Astrocyte (in vitro differentiated cells and primary cell): ENCODE data around the gene HOPX. TPM values are rescaled to one million over a fixed set of nuclear protein-coding genes. Genes with fewer than 3 reads are reported as not detected.

Experiments used
- DNase-seq: peaks from one replicate; pipeline ENCODE4 v3.0.0-alpha.2; 2010; ENCODE audit warnings: low read depth
- FAIRE-seq: peaks from 2 replicates; lab custom pipeline; 2011; peaks lifted over from hg19 to GRCh38; lab: Jason Lieb, UNC
- H2AFZ ChIP-seq: 2 replicates; pipeline ENCODE4 v1.6.0; 2012; ENCODE audit warnings: low read depth, low read length, inconsistent platforms
- H3K27ac ChIP-seq: 2 replicates; pipeline ENCODE4 v1.5.1; 2011; ENCODE audit warnings: low read depth, low read length, inconsistent platforms
- H3K27me3 ChIP-seq: 2 replicates; pipeline ENCODE4 v1.6.0; 2011; ENCODE audit warnings: low read length, inconsistent platforms; ENCODE audit not compliant: insufficient read depth
- H3K36me3 ChIP-seq: 2 replicates; pipeline ENCODE4 v1.5.1; 2011; ENCODE audit warnings: low read length, inconsistent platforms; ENCODE audit not compliant: insufficient read depth
- H3K4me1 ChIP-seq: 2 replicates; pipeline ENCODE4 v1.5.1; 2011; ENCODE audit warnings: low read length, inconsistent platforms; ENCODE audit not compliant: insufficient read depth
- H3K4me2 ChIP-seq: 2 replicates; pipeline ENCODE4 v1.6.0; 2012; ENCODE audit warnings: low read length, inconsistent platforms
- H3K4me3 ChIP-seq: 2 replicates; pipeline ENCODE4 v1.5.1; 2011; ENCODE audit warnings: low read depth, mild to moderate bottlenecking, low read length, inconsistent platforms; ENCODE audit not compliant: insufficient read depth
- H3K79me2 ChIP-seq: 2 replicates; pipeline ENCODE4 v1.6.0; 2012; ENCODE audit warnings: mild to moderate bottlenecking, low read length, inconsistent platforms; ENCODE audit not compliant: insufficient read depth
- H3K9ac ChIP-seq: 2 replicates; pipeline ENCODE4 v1.6.0; 2012; ENCODE audit warnings: mild to moderate bottlenecking, low read length, inconsistent platforms
- H3K9me3 ChIP-seq: 2 replicates; pipeline ENCODE4 v1.5.1; 2012; ENCODE audit warnings: low read depth, mild to moderate bottlenecking, low read length, inconsistent platforms; ENCODE audit not compliant: insufficient read depth
- H4K20me1 ChIP-seq: 2 replicates; pipeline ENCODE4 v1.6.0; 2012; ENCODE audit warnings: low read length, inconsistent platforms; ENCODE audit not compliant: insufficient read depth
- H3K27ac Mint-ChIP-seq: one replicate; pipeline ENCODE4 v1.8.0; 2021; ENCODE audit warnings: mild to moderate bottlenecking, mixed read lengths; ENCODE audit not compliant: unreplicated experiment
- H3K27me3 Mint-ChIP-seq: one replicate; pipeline ENCODE4 v1.8.0; 2021; ENCODE audit warnings: low read depth, mixed read lengths; ENCODE audit not compliant: unreplicated experiment
- H3K36me3 Mint-ChIP-seq: one replicate; pipeline ENCODE4 v1.8.0; 2021; ENCODE audit warnings: low read depth, mixed read lengths; ENCODE audit not compliant: unreplicated experiment
- H3K4me1 Mint-ChIP-seq: one replicate; pipeline ENCODE4 v1.8.0; 2021; ENCODE audit warnings: low read depth, mixed read lengths; ENCODE audit not compliant: unreplicated experiment
- H3K4me3 Mint-ChIP-seq: one replicate; pipeline ENCODE4 v1.8.0; 2021; ENCODE audit warnings: mild to moderate bottlenecking, moderate library complexity, mixed read lengths; ENCODE audit not compliant: unreplicated experiment
- H3K9me3 Mint-ChIP-seq: one replicate; pipeline ENCODE4 v1.8.0; 2021; ENCODE audit warnings: mild to moderate bottlenecking, mixed read lengths; ENCODE audit not compliant: unreplicated experiment
- EZH2 ChIP-seq: IDR thresholded peaks from 2 replicates; pipeline ENCODE4 v1.6.1; 2012; ENCODE audit warnings: mild to moderate bottlenecking, low read length, inconsistent platforms; ENCODE audit not compliant: insufficient read depth
- total RNA-seq: library from RNA; stranded (reverse); gene quantifications from 2 replicates; pipeline ENCODE4 v1.2.1, GENCODE V29; 2021
- TF ChIP-seq, protein P1 (sequence below): IDR thresholded peaks from 2 replicates; pipeline ENCODE4 v1.5.1; 2011; ENCODE audit warnings: low read depth, mild to moderate bottlenecking, inconsistent platforms, low read length, moderate library complexity; ENCODE audit not compliant: insufficient read depth

The HOPX gene
- total RNA-seq, 1 donor from 2014 or later = 1.7 TPM

DNA sequence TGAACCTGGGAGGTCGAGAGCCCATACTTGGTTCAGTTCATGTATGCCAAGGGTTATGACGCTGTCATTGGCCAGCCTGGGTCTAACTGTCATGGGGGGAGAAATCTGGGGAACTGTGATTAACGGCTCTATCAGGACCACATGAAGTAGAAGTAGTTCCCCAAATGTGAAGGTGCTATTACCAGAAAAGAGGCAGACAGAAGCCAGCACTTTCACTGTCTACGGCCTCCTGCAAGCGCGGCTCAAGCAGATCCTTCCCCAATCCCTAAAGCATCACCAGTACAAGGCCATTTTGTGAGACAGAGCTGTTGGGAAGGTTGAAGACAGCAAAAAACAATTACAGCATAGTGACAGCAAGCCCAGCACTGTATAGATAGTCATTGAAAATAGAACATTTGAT, 37.5 kb downstream of the HOPX start:
- H3K27ac Mint-ChIP-seq = no peak overlapping the region
- no peak overlapping the region for H3K4me2 ChIP-seq
- no peak for FAIRE-seq

DNA sequence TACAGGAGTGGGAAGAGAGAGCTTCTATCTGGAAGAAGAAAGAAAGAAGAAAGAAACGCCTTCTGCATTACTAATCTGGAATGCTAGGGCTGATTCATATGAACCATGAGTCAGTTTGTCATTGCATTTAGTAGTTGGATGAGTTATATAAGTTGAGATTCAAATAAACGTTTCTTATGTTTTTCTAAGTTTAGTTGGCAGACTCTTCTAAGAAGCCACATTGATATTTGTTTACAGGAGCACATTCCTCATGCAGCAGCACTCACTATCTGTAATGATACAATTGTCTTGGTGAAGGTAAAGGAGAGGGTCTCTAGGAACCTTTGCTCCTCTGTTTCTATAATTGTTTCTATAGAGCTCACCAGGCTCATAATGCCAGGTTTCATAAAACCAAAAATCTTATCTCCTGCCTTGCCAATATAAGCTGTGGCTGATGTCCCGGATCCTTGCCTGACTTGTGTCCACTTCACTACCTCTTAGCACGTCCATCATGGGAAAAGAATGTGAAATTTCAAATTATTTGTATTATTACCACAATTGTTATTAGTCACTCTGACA, 39.5 kb downstream of the HOPX start:
- peaks cover 16% of the 10 kb centered on the region for H3K4me1 ChIP-seq
- H3K36me3 ChIP-seq = no peaks in the 10 kb centered on the region
- no peaks in the 10 kb centered on the region for H4K20me1 ChIP-seq
- Mint-ChIP-seq H3K4me3 (peak overlapping the region; percentile 52), H3K9me3 (peaks cover 2% of the 10 kb centered on the region), H3K27ac (peak overlapping the region; percentile 95), H3K36me3 (no peaks in the 10 kb centered on the region), H3K4me1 (peaks cover 15% of the 10 kb centered on the region), H3K27me3 (no peaks in the 10 kb centered on the region)
- peak; percentile 91 for FAIRE-seq
- no peaks in the 10 kb centered on the region for H3K79me2 ChIP-seq
- no peaks in the 10 kb centered on the region for H3K9me3 ChIP-seq
- peak; percentile 94 for DNase-seq
- peak overlapping the region; percentile 91 for H3K27ac ChIP-seq
- TF ChIP-seq, protein P1, sequence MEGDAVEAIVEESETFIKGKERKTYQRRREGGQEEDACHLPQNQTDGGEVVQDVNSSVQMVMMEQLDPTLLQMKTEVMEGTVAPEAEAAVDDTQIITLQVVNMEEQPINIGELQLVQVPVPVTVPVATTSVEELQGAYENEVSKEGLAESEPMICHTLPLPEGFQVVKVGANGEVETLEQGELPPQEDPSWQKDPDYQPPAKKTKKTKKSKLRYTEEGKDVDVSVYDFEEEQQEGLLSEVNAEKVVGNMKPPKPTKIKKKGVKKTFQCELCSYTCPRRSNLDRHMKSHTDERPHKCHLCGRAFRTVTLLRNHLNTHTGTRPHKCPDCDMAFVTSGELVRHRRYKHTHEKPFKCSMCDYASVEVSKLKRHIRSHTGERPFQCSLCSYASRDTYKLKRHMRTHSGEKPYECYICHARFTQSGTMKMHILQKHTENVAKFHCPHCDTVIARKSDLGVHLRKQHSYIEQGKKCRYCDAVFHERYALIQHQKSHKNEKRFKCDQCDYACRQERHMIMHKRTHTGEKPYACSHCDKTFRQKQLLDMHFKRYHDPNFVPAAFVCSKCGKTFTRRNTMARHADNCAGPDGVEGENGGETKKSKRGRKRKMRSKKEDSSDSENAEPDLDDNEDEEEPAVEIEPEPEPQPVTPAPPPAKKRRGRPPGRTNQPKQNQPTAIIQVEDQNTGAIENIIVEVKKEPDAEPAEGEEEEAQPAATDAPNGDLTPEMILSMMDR = peak; percentile 15
- TF ChIP-seq EZH2 = no peak
- no peak overlapping the region for H3K4me3 ChIP-seq
- peak overlapping the region; percentile 74 for H3K4me2 ChIP-seq
- H3K27me3 ChIP-seq = no peaks in the 10 kb centered on the region
- H2AFZ ChIP-seq = no peak overlapping the region
- H3K9ac ChIP-seq = peak overlapping the region; percentile 55

More for the DNA sequence above, 37.5 kb downstream of the HOPX start:
- H3K36me3 ChIP-seq = no peaks in the 10 kb centered on the region
- H3K27ac ChIP-seq = no peak overlapping the region
- no peak for TF ChIP-seq EZH2
- H3K79me2 ChIP-seq = no peaks in the 10 kb centered on the region
- Mint-ChIP-seq H3K36me3 (no peaks in the 10 kb centered on the region), H3K4me3 (no peak overlapping the region), H3K27me3 (no peaks in the 10 kb centered on the region), H3K4me1 (peaks cover 19% of the 10 kb centered on the region), H3K9me3 (peaks cover 2% of the 10 kb centered on the region)
- no peak for DNase-seq
- no peaks in the 10 kb centered on the region for H3K9me3 ChIP-seq
- H3K27me3 ChIP-seq = no peaks in the 10 kb centered on the region
- H2AFZ ChIP-seq = no peak overlapping the region
- H4K20me1 ChIP-seq = no peaks in the 10 kb centered on the region
- H3K9ac ChIP-seq = no peak overlapping the region
- no peak overlapping the region for H3K4me3 ChIP-seq
- H3K4me1 ChIP-seq = peaks cover 16% of the 10 kb centered on the region

DNA sequence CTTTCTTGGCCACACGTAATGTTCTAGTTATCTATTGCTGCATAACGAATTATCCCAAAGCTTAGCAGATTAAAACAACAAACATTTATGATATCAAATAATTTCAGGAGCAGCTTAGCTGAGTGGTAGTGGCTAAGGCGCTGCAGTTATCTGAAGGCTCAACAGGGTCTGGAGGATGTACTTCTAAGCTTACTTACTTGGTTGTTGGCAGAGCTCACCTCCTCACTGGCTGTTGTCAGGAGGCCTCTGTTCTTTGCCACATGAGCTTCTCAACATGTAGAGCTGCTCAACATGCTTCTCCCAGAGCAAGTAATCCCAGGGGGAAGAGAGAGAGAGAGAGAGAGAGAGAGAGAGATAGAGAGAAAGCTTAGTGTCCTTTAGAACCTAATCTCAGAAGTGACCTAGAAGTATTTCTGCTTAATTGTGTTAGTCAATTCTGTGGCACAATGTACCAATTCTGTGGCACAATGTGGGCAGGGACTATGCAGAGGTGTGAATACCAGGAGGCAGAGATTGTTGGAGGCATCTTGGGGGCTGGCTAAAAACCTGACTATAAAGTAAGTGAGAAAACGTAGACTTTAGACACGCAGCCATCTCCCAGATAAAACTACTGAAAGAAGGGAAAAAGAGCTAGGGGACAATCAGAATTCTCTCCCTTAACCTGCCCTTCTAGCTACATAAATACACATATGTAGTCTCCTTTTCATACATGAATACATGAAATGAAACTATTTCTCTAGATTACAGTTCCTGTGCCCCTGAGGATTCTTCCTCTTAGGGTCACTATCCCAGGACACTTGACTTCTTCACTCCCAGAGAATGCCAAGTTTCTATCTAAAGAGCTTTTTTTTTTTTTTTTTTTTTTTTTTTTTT, 40.2 kb downstream of the HOPX start:
- H3K4me1 ChIP-seq = peaks cover 16% of the 10 kb centered on the region
- H3K4me3 ChIP-seq = no peak overlapping the region
- FAIRE-seq = no peak
- H4K20me1 ChIP-seq = no peaks in the 10 kb centered on the region
- no peak overlapping the region for H2AFZ ChIP-seq
- no peaks in the 10 kb centered on the region for H3K9me3 ChIP-seq
- H3K79me2 ChIP-seq = no peaks in the 10 kb centered on the region
- H3K27ac ChIP-seq = peak overlapping the region; percentile 91
- TF ChIP-seq, protein P1 = no peak
- TF ChIP-seq EZH2 = no peak
- Mint-ChIP-seq H3K27ac (peak overlapping the region; percentile 87), H3K36me3 (no peaks in the 10 kb centered on the region), H3K27me3 (no peaks in the 10 kb centered on the region), H3K4me1 (peaks cover 15% of the 10 kb centered on the region), H3K4me3 (no peak overlapping the region), H3K9me3 (peaks cover 5% of the 10 kb centered on the region)
- H3K4me2 ChIP-seq = peak overlapping the region; percentile 74
- H3K27me3 ChIP-seq = no peaks in the 10 kb centered on the region
- no peak for DNase-seq
- no peaks in the 10 kb centered on the region for H3K36me3 ChIP-seq
- peak overlapping the region; percentile 36 for H3K9ac ChIP-seq
